Measurements from ENCODE around the gene APEX2. TPM values are rescaled to one million over a fixed set of nuclear protein-coding genes. Genes with fewer than 3 reads are reported as not detected.

Gene APEX2
- total RNA-seq = 7.2 and 12.0 TPM in 2 replicates

GRCh38 chrX:54999717-55000598, at the start of gene APEX2:
Gene APEX2, plus strand, starts transcription at chrX:55000363. Its CDS starts 60 bp downstream, at chrX:55000423.

GRCh38 chrX:54994099-54994498, 6.1 kb upstream of the APEX2 start, which contains the start of gene PFKFB1:
Gene PFKFB1, minus strand, starts transcription at chrX:54994188. Its CDS starts 181 bp downstream, at chrX:54994007.

GRCh38 chrX:55030271-55031205, 30.4 kb downstream of the APEX2 start, which contains the start of gene ALAS2:
Gene ALAS2, minus strand, starts transcription at chrX:55030977. Its CDS starts 4,977 bp downstream, at chrX:55026000.

Other genes starting within 250 kb of the APEX2 start
- gene ITIH6, start 202.1 kb upstream of the APEX2 start, total RNA-seq = not detected in 2 replicates
- gene MAGED2, start 192.6 kb upstream of the APEX2 start, total RNA-seq = 160 and 219 TPM in 2 replicates
- gene TRO, start 79.5 kb upstream of the APEX2 start, total RNA-seq = 1.1 and 5.6 TPM in 2 replicates
- not detected in 2 replicates for gene PFKFB1, start 6.2 kb upstream of the APEX2 start, total RNA-seq
- gene ALAS2, start 30.6 kb downstream of the APEX2 start, total RNA-seq = not detected in 2 replicates
- not detected in 2 replicates for gene PAGE2B, start 74.7 kb downstream of the APEX2 start, total RNA-seq
- gene PAGE2, start 88.7 kb downstream of the APEX2 start, total RNA-seq = not detected in 2 replicates
- not detected in 2 replicates for gene PAGE5, start 220.0 kb downstream of the APEX2 start, total RNA-seq